Lower leg skin (tissue), 4 donors: Measurements from ENCODE around the gene DDX60. TPM values are rescaled to one million over a fixed set of nuclear protein-coding genes. Genes with fewer than 3 reads are reported as not detected.

Experiments
- DNase-seq, 2 donors: peaks; one replicate each; pipeline ENCODE4 v3.0.0-alpha.2; 2019; ENCODE audit warnings: low spot score in 2 of 2
- H3K4me3 ChIP-seq: fragments of 200-600 bp; sonication (generic); 2 replicates; pipeline ENCODE4 v1.5.1; 2017; ENCODE audit warnings: mild to moderate bottlenecking, low read depth; ENCODE audit not compliant: poor library complexity, severe bottlenecking
- CTCF ChIP-seq, 3 donors: fragments of 450-650 bp; IDR thresholded peaks; one replicate each; pipeline ENCODE4 v1.5.1; 2016; ENCODE audit warnings: antibody characterized with exemption in 3 of 3, mild to moderate bottlenecking in 3 of 3, moderate library complexity in 2 of 3
- POLR2A ChIP-seq, 2 donors: fragments of 450-650 bp; IDR thresholded peaks; one replicate each; pipeline ENCODE4 v1.6.1; 2016 to 2017; ENCODE audit warnings: antibody characterized with exemption in 2 of 2, mild to moderate bottlenecking in 1 of 2, moderate library complexity in 1 of 2
- WGBS, 2 donors: methylation state at CpG; one replicate each; pipeline ENCODE4 v1.1.5; 2018; 5-methylcytosine and 5-hydroxymethylcytosine counted together
- intact Hi-C: fragments of 100-400 bp; cut with DNase I; formaldehyde crosslinking; loops from one replicate; pipeline ENCODE4 v1.15.0; 2023; ENCODE audit warnings: low total_unique reads
- total RNA-seq, 4 donors: library from RNA; depleted of rRNA; stranded (reverse); fragments of >200 nt; gene quantifications; one replicate each; pipeline ENCODE4 v1.1.0, GENCODE V29; 2016

The DDX60 gene
- total RNA-seq, 4 donors from 2014 or later = 6.6 to 23.8 (median 10.9) TPM

- TF ChIP-seq CTCF (IDR thresholded peaks at IDR 0.05) (no peak), POLR2A (IDR thresholded peaks at IDR 0.05) (no peak)
- no peak overlapping the region for H3K4me3 ChIP-seq
- WGBS, 2 donors = 24 to 37% methylated on average over 6 of the region's 6 CpGs
- no peak for DNase-seq
- intact Hi-C loops = no loop called here
Measured at GRCh38 chr4:168183717-168184571, 134.6 kb downstream of the DDX60 start.

DNA sequence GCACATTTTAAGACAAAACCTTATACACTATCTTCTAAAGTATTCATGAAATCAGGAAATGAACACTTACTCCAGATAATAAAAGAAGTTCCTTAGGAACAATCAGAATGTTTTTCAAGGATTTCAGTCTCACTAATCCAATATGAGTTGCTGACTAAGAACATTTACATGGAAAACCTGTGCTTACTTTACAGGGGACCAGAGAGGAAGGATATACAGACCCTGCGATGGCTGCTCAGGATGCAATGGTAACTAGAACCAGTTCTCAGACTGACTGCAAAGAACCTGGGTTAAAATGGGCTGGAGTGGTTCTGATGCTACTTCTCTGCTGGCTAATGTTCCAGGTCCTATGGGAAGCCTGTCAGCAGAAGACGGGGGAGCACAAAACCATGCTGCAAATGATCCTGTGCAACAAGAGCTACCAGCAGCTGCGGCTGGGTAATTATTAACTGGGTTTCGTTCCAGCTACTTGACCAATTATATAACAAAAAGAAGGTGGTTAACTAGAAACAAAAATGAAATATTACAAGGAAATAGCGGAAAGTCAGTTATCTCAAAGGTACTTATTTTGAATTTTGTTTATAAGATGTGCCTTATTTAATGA lies 140.9 kb downstream of the DDX60 start:
- TF ChIP-seq POLR2A (IDR thresholded peaks at IDR 0.05) (no peak), CTCF (IDR thresholded peaks at IDR 0.05) (no peak)
- no peak overlapping the region for H3K4me3 ChIP-seq
- intact Hi-C loops = no loop called here
- DNase-seq = no peak
- WGBS, 2 donors = 90 to 91% methylated on average over 5 of the region's 5 CpGs

DNA sequence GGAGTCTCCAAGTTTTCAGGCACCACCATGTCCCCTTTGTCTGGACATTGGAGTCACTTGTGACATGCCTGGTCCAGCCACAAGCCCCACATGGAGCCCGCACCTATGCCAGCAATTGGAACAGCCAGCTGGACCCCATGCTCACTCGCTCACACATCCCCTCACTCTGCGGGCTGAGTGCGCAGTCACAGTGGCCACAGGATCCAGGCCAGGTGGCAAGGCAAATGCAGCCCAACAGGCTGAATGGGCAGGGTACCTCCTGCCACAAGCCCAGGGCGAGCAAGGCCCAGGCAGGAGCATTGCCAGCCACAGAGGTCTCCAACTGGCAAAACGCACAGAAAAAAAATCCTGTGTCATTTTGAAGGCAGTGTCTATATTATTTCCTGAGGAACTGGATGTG lies 144.2 kb downstream of the DDX60 start:
- no peak overlapping the region for H3K4me3 ChIP-seq
- no peak for DNase-seq
- whole genome bisulfite sequencing, 2 donors = 81 to 98% methylated on average over 5 to 6 of the region's 6 CpGs
- TF ChIP-seq CTCF (IDR thresholded peaks at IDR 0.05) (no peak), POLR2A (IDR thresholded peaks at IDR 0.05) (no peak)
- intact Hi-C loops = no loop called here

- no peak for TF ChIP-seq CTCF (IDR thresholded peaks at IDR 0.05)
- no peak for TF ChIP-seq POLR2A (IDR thresholded peaks at IDR 0.05)
- intact Hi-C loops = no loop called here
- no peak overlapping the region for H3K4me3 ChIP-seq
- 82 to 88% methylated on average over 6 of the region's 6 CpGs for WGBS, 2 donors
- no peak for DNase-seq
Measured at GRCh38 chr4:168167714-168168284, 150.8 kb downstream of the DDX60 start.

Other genes with a start within 250 kb of the DDX60 start
- gene ANXA10, start 226.2 kb downstream of the DDX60 start, total RNA-seq = not detected
- gene DDX60L, start 161.7 kb upstream of the DDX60 start, total RNA-seq = 1 to 10 TPM; 2.6 to 9.3 (median 4.4) TPM
- 100 to 1,000 TPM in 1 of 4 donors, 10 to 100 TPM in 3; 46.1 to 103 (median 77.6) TPM for gene PALLD, start 178.3 kb upstream of the DDX60 start, total RNA-seq